ENCODE measurements around the gene CLEC20A. TPM values are rescaled to one million over a fixed set of nuclear protein-coding genes. Genes with fewer than 3 reads are reported as not detected.

CLEC20A gene
- total RNA-seq, 1 experiment from 2014 or later = not detected

- no peak for DNase-seq (ENCODE audit: low read depth)
These were observed 24.2 kb downstream of the CLEC20A start for GRCh38 chr1:178472531-178472930.

- DNase-seq (ENCODE audit: low read depth) = no peak
These were observed 26.3 kb downstream of the CLEC20A start for GRCh38 chr1:178470411-178470960.

- no peak for DNase-seq (ENCODE audit: low read depth)
These were observed 28.9 kb downstream of the CLEC20A start for GRCh38 chr1:178467837-178468236.

- peak; percentile 66 for DNase-seq (ENCODE audit: low read depth)
These were observed 31.8 kb downstream of the CLEC20A start for GRCh38 chr1:178465011-178465410.

- peak; percentile 25 for DNase-seq (ENCODE audit: low read depth)
These were observed 32.2 kb downstream of the CLEC20A start for GRCh38 chr1:178464566-178464965.

- DNase-seq (ENCODE audit: low read depth) = no peak
These were observed 32.6 kb downstream of the CLEC20A start for GRCh38 chr1:178464141-178464540.

- DNase-seq (ENCODE audit: low read depth) = no peak
These were observed 35.1 kb downstream of the CLEC20A start for GRCh38 chr1:178461701-178462100.

GRCh38 chr1:178461104-178461503 is 35.7 kb downstream of the CLEC20A start:
- no peak for DNase-seq (ENCODE audit: low read depth)

GRCh38 chr1:178458203-178458602 is 38.6 kb downstream of the CLEC20A start:
- DNase-seq (ENCODE audit: low read depth) = no peak

GRCh38 chr1:178457651-178458050 is 39.1 kb downstream of the CLEC20A start:
- no peak for DNase-seq (ENCODE audit: low read depth)

- DNase-seq (ENCODE audit: low read depth) = no peak
These were observed 40.3 kb downstream of the CLEC20A start for GRCh38 chr1:178456472-178456871.

- DNase-seq (ENCODE audit: low read depth) = no peak
These were observed 44.8 kb downstream of the CLEC20A start for GRCh38 chr1:178452013-178452412.

- DNase-seq (ENCODE audit: low read depth) = peak; percentile 28
These were observed 45.2 kb downstream of the CLEC20A start for GRCh38 chr1:178451529-178451928.

- DNase-seq (ENCODE audit: low read depth) = no peak
These were observed 45.9 kb downstream of the CLEC20A start for GRCh38 chr1:178450871-178451270.

GRCh38 chr1:178442925-178443324 is 53.8 kb downstream of the CLEC20A start:
- no peak for DNase-seq (ENCODE audit: low read depth)

GRCh38 chr1:178438432-178438831 is 58.3 kb downstream of the CLEC20A start:
- DNase-seq (ENCODE audit: low read depth) = no peak

GRCh38 chr1:178436899-178437298 is 59.9 kb downstream of the CLEC20A start:
- no peak for DNase-seq (ENCODE audit: low read depth)

GRCh38 chr1:178434899-178435435 is 61.8 kb downstream of the CLEC20A start:
- DNase-seq (ENCODE audit: low read depth) = no peak

GRCh38 chr1:178434360-178434759 is 62.4 kb downstream of the CLEC20A start:
- DNase-seq (ENCODE audit: low read depth) = no peak

Other genes starting within 250 kb of the CLEC20A start
- gene TEX35, start 16.1 kb upstream of the CLEC20A start, total RNA-seq (2014; rRNA removed; shearing (Covaris generic)) = not detected in 2 replicates
- 10.8 and 11.7 TPM in 2 replicates for gene RALGPS2, start 228.3 kb upstream of the CLEC20A start, total RNA-seq (2014; rRNA removed; shearing (Covaris generic))

Measured in M059J (cell line).